Left renal cortex interstitium (tissue), 4 donors: ENCODE data around the gene ACAA2. TPM values are rescaled to one million over a fixed set of nuclear protein-coding genes. Genes with fewer than 3 reads are reported as not detected.
"Not testable (repeated sequence)": the region's sequence is repeated elsewhere in the genome, so short reads cannot be mapped to it uniquely, and the experiment has no call there.

Experiments used
- DNase-seq, 4 donors: peaks; one replicate each; pipeline ENCODE4 v3.0.0-alpha.2; 2013; ENCODE audit warnings: low read depth in 4 of 4, low spot score in 2 of 4, missing footprints in 1 of 4
- polyA plus RNA-seq, 4 donors: library from polyadenylated mRNA; unstranded; fragments of 120-200 nt; gene quantifications; one replicate each; pipeline ENCODE4 v1.2.1, GENCODE V29; 2013; ENCODE audit not compliant: insufficient read length in 4 of 4

Gene ACAA2
- polyA plus RNA-seq, 4 donors, result 208 to 282 (median 236) TPM

DNA sequence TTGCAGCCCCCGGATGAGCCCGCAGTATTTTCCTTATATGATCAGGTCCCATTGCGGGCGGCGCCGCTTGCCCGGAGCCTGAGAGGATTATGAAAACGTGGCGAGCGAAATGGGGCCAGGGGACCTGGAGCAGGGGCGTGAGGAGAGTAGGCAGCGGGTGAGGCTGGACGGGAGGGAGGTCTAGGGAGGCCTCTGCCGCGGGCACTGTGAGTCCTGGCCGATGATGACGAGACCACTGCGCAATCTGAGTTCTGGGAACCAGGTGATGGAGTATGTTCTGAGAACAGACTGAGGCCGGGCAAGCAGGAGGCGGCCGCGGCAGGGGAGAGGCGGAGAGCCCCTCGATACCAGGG lies 790 bp upstream of the ACAA2 start:
- peak in 3 of 4 donors; percentile 46 to 72 (median 46) for DNase-seq

DNA sequence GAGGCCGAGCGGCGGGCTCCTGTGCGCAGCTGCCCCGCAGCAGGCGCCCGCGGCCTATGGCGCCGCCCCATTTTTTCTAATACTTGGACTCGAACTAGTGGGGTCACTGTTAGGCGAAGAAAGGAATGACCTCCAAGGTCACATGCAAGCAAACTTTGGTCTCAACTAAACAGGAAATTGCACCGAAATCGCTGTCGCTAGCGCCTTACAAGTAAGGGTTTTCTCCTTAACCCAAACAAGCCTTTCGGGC lies 339 bp downstream of the ACAA2 start:
- peak in 1 of 4 donors; percentile 28 for DNase-seq

DNA sequence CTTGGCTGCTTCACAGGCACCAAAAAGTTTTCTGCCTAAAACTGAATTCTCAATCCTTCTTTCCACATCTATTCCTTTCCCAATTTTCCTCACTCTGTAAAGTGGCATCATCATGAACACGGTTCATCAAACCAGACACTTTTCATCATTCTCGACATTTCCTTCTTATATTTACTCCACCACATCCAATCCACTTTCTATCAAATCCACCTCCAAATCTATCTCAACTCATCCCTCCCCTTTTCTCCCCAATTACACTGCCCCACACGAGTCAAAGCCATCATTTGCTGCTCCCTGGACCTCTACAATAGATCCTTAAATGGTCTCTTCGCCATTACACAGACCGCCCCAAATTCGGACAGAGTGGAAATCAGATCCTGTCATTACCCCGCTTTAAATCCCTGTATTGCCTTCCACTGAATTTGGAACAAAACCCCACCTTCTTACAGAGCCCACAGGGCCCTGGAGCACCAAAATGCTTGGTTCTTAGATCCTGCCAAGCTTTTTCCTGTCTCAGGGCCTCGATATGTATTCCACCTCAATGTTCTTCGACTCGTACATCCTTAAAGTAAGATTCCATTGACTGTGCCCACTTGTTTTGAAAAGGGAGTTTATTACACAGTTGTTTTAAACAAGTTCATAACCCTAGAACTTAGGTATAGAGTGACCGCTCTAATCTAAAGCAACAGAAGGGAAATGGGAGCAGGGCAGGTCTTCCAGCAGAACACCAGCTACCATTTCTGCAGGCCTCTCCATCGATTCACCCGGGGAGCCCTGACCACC lies 856 bp downstream of the ACAA2 start:
- DNase-seq, result peak in 1 of 4 donors; percentile 24

DNA sequence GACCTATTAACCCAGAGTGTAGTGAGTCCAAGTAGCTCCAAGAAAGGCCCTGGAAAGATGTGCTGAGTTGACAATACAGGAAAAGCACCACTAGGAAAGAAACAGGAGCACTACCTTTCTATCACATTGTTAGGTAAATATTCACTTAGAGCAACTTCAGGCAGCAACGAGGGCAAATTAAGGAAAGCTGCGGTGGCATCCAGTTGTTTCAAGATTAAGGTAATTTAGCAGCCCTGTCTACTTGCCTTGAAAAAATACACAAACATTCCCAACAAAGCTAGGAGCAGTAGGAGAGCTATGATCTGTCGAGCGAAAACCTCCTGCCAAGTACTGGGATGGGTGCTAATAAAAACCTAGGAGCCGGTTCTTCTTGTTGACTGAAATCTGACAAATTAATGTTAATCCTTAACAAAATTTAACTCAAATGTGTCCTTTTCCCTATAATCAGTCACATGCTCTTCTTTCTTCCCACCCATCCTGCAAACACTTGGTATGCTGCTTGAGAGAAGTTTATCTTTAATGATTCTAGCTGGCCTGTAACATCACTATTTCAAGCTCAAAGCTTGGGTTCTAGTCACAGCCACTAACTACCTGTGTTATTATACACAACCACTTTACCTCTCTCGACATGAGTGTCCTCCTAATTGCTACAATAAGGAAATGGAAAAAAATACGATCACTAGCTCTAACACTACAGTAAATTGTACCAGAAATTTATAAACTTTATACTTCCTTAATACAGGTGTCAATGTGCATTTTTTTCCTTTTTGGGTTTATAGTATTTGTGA lies 2.0 kb downstream of the ACAA2 start:
- no peak for DNase-seq

DNA sequence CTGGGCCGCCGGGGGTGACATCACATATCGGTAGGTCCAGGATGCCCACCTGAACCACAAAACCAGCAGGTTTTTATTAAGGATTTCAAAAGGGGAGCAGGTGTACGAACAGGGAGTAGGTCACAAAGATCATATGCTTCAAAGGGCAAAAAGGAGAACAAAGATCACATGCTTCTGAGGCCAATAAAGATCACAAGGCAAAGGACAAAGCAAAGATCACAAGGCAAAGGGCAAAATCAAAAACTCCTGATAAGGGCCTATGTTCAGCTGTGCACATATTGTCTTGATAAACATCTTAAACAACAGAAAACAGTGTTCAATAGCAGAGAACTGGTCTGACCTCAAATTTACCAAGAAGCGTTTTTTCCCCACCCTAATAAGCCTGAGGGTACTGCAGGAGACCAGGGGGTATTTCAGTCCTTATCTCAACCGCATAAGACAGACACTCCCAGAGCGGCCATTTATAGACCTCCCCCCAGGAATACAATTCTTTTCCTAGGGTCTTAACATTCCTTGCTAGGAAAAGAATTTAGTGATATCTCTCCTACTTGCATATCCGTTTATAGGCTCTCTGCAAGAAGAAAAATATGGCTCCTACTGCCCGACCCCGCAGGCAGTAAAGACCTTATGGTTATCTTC lies 4.7 kb downstream of the ACAA2 start:
- DNase-seq, result not testable (repeated sequence)

DNA sequence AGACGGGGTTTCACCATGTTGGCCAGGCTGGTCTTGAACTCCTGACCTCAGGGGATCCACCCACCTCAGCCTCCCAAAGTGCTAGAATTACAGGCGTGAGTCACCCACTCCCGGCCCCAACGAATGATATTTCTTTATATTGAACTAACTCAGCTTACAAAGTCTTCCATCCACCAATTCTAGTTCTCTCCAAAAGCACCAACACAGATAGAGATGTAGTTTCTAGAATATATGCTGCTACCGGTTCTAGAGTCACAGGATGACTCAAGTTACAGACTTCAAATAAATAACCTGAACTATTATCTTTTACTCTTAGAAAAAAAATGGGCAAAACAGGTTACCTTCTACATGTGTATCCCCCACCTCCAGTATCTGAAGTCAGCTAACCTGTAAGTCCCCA lies 9.2 kb downstream of the ACAA2 start:
- no peak for DNase-seq

DNA sequence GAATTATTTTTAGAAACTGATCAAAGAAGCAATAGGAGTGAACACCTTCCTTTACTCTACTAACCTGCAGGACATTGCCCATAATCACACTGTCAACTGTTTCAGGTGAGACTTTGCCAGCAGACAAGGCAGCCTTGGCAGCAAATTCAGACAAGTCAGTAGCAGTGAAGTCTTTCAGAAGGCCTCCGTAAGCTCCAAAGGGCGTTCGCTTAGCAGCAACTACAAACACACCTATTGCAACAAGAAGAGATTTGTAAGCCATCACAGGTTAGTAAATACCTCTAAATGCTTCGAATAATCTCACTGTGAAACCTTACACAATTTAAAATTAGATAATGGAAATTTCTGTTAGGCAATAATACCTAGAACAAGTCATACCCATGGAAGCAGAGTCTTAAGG lies 10.7 kb downstream of the ACAA2 start:
- no peak for DNase-seq

DNA sequence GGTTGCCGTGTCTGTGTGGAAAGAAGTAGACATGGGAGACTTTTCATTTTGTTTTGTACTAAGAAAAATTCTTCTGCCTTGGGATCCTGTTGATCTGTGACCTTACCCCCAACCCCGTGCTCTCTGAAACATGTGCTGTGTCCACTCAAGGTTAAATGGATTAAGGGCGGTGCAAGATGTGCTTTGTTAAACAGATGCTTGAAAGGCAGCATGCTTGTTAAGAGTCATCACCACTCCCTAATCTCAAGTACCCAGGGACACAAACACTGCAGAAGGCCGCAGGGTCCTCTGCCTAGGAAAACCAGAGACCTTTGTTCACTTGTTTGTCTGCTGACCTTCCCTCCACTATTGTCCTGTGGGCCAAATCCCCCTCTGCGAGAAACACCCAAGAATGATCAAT lies 12.8 kb downstream of the ACAA2 start:
- not testable (repeated sequence) for DNase-seq

DNA sequence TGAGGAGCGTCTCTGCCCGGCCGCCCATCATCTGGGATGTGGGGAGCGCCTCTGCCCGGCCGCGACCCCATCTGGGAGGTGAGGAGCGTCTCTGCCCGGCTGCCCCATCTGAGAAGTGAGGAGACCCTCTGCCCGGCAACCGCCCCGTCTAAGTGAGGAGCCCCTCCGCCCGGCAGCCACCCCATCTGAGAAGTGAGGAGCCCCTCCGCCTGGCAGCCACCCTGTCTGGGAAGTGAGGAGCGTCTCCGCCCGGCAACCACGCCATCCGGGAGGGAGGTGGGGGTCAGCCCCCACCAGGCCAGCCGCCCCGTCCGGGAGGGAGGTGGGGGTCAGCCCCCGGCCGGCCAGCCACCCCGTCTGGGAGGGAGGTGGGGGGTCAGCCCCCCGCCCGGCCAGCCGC lies 13.5 kb downstream of the ACAA2 start:
- DNase-seq, result not testable (repeated sequence)

DNA sequence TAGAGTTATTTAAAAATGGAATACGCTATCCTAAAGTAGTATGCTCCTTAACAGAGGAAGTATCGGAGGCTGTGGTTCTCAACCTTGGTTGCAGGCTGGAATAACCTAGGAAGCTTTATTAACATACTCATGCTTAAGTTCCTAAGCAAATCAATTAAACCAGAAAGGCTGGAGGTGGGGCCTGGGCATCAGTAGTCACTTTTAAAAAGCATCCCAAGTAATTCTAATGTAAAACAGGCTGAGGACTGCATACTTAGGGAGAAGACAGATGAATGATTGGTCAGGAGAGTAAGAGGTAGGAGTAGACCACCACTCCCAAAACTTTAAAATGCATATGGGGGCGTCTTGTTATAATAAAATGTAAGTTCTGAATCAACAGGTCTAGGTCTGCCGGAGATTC lies 15.3 kb downstream of the ACAA2 start:
- DNase-seq, result no peak

DNA sequence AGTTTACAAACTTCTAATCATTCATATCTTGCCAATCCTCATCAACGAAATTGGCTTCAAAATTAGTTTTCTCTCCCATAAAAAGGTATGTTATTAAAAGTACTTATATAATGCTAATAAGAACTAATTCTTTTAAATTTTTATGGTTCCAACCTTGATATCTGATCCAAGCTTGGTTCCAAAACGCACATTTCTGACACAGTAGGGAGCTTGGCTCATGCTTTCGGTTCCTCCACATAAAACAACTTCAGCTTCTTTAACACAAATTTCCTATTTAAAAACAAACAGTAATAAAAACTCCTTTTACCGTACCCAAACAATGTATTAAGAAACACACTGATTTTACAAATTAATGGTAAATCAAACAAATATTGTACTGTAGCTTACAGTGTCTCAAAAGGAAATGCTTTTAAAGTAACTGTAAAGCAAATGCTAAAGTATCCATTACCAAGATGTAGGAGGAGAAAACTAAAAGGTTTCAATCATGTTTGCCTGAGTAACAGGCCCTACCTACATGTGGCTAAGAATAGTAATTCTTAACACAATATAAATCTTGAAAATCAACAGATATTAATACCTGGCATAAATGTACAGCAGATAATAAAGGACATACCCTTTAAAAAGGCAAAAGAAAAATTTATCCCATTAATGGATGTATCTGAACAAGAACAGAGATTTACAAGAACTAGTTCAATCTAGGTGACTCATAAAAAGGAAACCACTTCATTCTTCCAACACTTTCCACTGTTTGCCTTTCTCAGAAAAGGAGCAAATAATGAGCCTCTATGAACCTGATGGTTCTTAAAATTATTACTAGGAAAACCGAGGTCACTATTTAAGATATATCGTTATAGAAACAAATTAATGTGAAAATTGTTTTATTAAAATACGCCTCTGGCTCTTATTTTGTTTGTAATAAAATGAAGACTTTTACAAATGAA lies 17.5 kb downstream of the ACAA2 start:
- DNase-seq, result no peak

DNA sequence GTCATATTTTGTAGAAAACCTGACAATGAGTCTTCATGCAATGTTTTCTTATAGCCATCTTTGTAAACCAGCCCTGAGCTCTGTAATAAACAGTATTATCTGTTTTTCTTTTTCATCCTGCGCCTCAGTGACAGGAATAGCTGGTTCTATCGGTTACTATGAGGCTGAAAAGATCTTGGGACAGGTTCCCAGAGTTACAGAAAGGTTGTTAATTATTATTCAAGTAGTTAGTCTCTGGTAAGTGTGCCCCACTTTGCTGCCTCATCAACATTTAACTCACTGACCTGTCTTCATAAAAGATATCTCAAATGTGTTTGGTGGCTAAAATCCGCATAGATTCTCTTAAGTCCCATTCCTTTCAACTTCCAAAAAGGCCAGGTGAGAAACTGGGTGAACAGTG lies 18.6 kb downstream of the ACAA2 start:
- no peak for DNase-seq

DNA sequence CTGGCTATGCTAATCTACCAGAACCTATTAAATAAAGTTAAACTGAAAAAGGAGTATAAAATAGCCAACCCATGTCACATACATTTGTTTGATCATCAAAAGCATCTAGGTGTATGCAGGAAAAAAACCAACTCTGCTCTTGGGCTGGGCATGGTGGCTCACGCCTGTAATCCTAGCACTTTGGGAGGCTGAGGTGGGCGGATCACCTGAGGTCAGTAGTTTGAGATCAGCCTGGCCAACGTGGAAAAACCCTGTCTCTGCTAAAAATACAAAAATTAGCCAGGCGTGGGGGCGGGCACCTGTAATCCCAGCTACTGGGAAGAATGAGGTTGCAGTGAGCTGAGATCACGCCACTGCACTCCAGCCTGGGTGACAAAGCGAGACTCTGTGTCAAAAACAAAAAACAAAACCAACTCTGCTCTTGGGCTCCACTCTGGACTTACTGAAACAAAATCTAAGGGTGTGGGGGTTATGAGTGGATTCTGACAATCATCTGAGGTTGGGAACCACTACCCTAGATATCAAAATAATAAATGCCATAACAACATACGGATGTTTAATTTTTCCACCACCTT lies 23.7 kb downstream of the ACAA2 start:
- DNase-seq, result not testable (repeated sequence)

DNA sequence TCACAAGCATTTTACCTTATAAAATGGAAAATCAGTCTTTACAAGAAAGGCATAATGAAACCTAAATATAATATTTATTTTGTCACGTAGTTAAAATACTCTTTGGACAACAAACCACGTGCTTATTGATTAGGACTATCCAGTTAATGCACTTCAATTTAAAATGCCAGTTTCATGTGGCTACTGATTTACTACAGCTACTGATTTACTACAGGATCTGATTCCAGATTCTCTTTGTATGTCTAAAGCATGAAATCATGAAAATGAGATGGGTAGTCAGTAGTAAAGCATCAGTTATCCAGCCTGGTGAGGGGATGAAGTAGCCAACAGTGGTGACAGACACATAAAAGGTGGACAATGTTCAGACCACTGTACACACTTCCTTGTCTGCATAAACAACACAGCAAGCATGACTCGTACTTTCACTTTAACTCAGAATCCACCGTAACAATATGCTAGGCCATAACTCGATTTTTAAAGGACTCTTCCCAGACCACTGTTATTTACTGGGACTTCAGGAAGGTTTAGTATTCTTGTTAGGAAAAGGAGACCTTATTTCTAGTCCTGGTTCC lies 24.9 kb downstream of the ACAA2 start:
- no peak for DNase-seq

DNA sequence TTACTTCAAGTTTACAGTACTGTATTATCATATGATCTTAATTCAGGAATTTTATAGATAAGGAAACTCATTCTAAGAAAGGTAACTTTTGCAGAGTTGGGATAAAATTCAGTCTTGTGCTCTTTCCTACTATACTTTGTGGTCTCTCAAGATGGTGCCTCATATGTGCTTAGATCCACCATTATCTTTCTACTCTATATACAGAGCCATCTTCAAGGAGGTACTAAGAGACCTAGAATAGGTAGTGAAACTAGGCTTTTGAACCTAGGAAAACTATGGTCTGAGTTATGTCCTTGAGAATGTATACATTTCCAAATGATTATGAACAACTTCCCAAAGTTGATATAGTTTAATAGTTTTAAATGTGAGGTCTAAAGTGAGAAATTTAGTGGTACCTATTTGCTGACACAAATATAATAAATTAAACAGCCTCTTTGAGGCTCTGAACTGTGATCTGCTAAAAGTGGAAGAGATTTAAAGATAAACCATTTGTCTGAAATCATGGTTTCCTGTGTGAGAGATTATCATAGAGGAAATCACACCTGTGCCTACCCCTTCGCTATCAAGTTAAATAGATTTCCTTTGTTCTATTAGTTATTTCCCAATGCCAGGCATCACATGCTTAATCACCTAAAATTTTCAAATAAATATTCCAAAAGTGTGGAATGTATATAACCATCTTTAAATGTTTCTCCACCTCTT lies 27.2 kb downstream of the ACAA2 start:
- no peak for DNase-seq

DNA sequence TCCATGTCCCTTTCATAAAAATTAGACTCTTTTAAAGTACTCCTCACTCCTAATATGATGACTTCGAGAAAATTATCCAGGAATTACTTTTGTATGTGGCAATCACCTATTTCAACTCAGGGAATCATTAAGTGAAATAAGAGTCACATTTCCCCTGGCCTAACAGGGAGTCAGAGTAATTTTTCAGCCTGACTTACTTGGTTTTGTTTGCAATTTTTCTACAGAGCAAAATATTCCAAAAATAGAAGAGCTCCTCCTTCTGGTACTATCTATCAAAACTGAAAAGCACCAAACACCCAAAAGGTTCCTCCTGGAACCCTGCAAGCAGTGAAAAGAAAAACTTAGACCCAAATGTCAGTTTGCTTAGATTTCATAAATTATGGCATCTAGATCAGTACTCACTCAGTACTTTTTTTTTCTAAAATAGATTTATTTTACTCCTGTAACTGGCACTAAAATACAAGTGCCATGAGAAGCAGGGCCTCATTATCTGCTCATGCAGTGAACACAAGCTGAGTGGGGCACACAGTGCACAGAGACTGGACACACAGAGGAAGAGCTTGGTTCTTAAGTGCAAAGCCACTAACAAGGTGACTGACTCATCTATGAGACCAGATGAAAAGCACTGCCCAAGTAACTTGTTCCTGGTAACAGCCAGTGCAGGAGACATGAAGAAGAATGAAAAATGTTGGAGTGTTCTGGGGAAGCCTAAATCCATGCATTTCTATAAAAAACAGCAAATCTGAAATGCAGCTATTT lies 28.7 kb downstream of the ACAA2 start:
- DNase-seq, result no peak

DNA sequence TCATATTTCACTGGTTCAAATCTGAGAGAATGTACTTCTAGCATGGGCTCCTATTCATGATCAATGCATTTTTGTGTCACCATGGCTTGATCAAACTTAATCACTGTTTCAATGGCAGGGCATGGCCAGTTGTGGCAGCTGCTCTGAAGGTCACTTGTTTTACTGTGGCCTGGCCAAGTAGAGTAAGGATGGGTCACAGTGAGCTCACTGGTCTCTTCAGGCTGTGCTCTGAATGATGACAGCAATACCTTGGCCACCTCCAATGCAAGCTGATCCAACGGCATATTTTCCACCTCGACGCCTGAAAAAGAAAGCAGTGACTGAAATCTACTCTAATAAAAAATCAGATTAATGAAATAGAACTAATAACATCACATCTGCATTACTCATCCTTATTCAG lies 29.7 kb downstream of the ACAA2 start:
- not testable (repeated sequence) for DNase-seq

DNA sequence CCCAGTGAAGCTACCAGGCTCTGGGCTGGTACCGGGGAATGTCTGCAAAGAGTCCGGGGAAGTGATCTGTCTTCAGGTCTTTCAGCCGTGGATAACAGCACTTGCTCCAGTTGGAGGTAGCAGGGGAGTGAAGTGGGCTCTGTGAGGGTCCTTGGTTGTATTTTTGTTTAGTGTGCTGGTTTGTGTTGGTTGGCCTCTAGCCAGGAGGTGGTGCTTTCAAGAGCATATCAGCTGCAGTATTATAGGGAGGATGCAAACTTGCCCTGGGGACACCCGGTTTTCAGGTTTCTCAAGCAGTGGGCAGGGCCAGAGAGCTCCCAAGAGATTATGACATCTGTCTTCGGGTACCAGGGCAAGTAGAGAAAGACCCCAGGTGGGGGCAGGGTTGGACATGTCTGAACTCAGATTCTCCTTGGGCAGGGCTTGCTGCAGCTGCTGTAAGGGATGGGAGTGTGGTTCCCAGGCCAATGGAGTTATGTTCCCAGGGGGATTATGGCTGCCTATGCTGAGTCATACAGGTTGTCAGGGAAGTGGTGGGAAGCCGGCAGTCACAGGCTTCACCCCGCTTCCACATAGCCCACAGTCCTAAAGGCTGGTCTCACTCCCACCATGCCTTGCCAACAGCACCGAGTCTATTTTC lies 34.4 kb downstream of the ACAA2 start:
- DNase-seq, result no peak
